Body of pancreas (tissue), 4 donors: ENCODE data around the gene HELT. TPM values are rescaled to one million over a fixed set of nuclear protein-coding genes. Genes with fewer than 3 reads are reported as not detected.
"Not testable (repeated sequence)": the region's sequence is repeated elsewhere in the genome, so short reads cannot be mapped to it uniquely, and the experiment has no call there.

Source experiments
- ATAC-seq: fragments of 150-250 bp; one replicate; pipeline ENCODE4 v1.9.1; 2016
- DNase-seq, 4 donors: peaks; one replicate each; pipeline ENCODE4 v3.0.0-alpha.2; 2019
- H3K27ac ChIP-seq, 4 donors: fragments of 200-600 bp; sonication (generic); 1 replicate in 3 of 4; 2 replicates in 1 of 4; pipeline versions ENCODE4 v1.5.1 to v1.6.1; 2016 to 2019; ENCODE audit warnings: mild to moderate bottlenecking in 1 of 4, mixed read lengths in 1 of 4, moderate library complexity in 1 of 4
- H3K27me3 ChIP-seq, 2 donors: fragments of 200-600 bp; sonication (generic); one replicate each; pipeline ENCODE4 v1.6.0; 2016; ENCODE audit warnings: mild to moderate bottlenecking in 1 of 2
- H3K36me3 ChIP-seq, 2 donors: fragments of 200-600 bp; sonication (generic); replicated peaks in 1 of 2; 2 replicates each; pipeline ENCODE4 v1.5.1; 2016; ENCODE audit warnings: low read depth in 2 of 2; ENCODE audit not compliant: insufficient read depth in 1 of 2
- H3K4me1 ChIP-seq: fragments of 200-600 bp; sonication (generic); one replicate; pipeline ENCODE4 v1.6.0; 2016
- H3K4me3 ChIP-seq, 2 donors: fragments of 200-600 bp; sonication (generic); 1 replicate in 1 of 2; 2 replicates in 1 of 2; pipeline ENCODE4 v1.5.1; 2016 to 2019
- H3K9me3 ChIP-seq, 3 donors: fragments of 200-600 bp; sonication (generic); 1 replicate in 2 of 3; 2 replicates in 1 of 3; pipeline ENCODE4 v1.5.1; 2016
- POLR2A ChIP-seq, 3 donors: fragments of 450-650 bp; IDR thresholded peaks; one replicate each; pipeline ENCODE4 v1.6.1; 2016; ENCODE audit warnings: antibody characterized with exemption in 3 of 3, mild to moderate bottlenecking in 2 of 3
- WGBS, 2 donors: methylation state at CpG; one replicate each; pipeline ENCODE4 v1.1.5; 2017; 5-methylcytosine and 5-hydroxymethylcytosine counted together
- intact Hi-C: fragments of 100-400 bp; cut with DNase I; formaldehyde crosslinking; loops from one replicate; pipeline ENCODE4 v1.15.1; 2023
- total RNA-seq, 2 donors: library from RNA; depleted of rRNA; stranded (reverse); fragments of >200 nt; gene quantifications; one replicate each; pipeline ENCODE4 v1.1.0, GENCODE V29; 2016
- TF ChIP-seq, protein P1 (sequence below), 7 experiments: fragments of 450-650 bp in 4 of 7; fragments of 200-600 bp in 3 of 7; sonication (generic) in 3 of 7; IDR thresholded peaks; one replicate each; pipeline ENCODE4 v1.5.1; 2016 to 2019; ENCODE audit warnings: antibody characterized with exemption in 7 of 7

Gene HELT
- total RNA-seq, 2 donors from 2014 or later: not detected

DNA sequence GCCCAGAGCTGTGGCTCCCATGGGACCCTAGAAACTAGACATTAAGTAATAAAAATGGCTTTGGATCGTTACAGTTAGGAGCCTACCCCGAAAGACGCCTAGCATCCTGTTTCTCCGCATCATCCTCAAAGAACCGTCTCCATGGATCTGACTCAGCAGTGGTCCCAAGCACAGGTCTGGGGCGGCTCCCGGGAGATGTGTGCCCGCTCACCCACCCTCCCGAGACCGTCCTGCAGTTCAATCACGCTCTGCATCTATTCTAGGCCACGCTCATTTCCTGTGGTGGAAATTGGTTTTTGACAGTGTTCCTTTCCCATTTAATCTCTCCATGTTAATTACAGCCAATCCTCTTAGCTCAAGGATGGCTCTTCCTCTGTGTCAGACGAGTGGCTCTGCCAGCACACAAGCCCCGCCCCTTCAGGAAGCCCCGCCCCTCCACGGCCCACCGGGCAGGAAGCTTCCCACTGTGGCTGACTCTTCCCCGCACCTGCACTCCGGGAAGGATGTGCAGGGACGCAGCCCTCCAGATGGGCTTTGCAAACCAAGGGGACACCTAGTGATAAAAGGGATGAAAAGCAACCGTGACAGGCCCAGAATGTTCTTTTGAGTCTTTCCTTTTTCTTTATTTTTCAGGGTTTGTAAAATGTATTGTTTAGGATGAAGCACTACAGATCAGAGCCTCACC is 34.5 kb upstream of the HELT start:
- intact Hi-C loops: loop anchor here (5.0 kb wide), 1 partner anchor 237 kb away; no protein-coding TSS in a partner anchor
- Histone ChIP-seq H3K4me1 (peaks cover 4% of the 10 kb centered on the region), H3K27ac (no peak overlapping the region), H3K4me3 (no peak overlapping the region), H3K9me3 (no peaks in the 10 kb centered on the region), H3K36me3 (no peaks in the 10 kb centered on the region), H3K27me3 (no peaks in the 10 kb centered on the region)
- DNase-seq: peak; percentile 42 to 62 (median 52)
- 33 to 39% methylated on average over 18 to 21 of the region's 21 CpGs for WGBS, 2 donors
- peak; percentile 63 for ATAC-seq
- TF ChIP-seq, protein P1, sequence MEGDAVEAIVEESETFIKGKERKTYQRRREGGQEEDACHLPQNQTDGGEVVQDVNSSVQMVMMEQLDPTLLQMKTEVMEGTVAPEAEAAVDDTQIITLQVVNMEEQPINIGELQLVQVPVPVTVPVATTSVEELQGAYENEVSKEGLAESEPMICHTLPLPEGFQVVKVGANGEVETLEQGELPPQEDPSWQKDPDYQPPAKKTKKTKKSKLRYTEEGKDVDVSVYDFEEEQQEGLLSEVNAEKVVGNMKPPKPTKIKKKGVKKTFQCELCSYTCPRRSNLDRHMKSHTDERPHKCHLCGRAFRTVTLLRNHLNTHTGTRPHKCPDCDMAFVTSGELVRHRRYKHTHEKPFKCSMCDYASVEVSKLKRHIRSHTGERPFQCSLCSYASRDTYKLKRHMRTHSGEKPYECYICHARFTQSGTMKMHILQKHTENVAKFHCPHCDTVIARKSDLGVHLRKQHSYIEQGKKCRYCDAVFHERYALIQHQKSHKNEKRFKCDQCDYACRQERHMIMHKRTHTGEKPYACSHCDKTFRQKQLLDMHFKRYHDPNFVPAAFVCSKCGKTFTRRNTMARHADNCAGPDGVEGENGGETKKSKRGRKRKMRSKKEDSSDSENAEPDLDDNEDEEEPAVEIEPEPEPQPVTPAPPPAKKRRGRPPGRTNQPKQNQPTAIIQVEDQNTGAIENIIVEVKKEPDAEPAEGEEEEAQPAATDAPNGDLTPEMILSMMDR (IDR thresholded peaks at IDR 0.05): peak in 5 of 7 experiments; percentile 7 to 42 (median 37)
- no peak for TF ChIP-seq POLR2A (IDR thresholded peaks at IDR 0.05)

DNA sequence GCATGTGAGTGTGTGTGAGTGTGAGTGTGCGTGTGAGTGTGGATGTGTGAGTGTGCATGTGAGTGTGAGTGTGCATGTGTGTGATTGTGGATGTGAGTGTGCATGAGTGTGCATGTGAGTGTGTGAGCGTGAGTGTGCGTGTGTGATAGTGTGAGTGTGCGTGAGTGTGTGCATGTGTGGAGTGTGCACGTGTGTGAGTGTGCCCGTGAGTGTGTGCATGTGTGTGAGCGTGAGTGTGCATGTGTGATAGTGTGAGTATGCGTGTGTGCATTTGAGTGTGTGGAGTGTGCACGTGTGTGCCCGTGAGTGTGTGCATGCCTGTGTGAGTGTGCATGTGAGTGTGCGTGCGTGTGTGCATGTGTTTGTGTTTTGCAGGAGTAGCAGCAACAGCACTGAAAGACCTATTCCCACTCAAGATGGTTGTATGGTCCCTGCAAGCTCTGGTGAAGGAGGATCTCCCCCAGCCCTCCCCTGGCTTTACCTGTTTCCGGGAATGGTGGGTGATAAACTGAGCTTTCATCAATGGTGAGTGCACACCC is 30.7 kb upstream of the HELT start:
- intact Hi-C loops: no loop called here
- Histone ChIP-seq H3K4me1 (peaks cover 4% of the 10 kb centered on the region), H3K27ac (no peak overlapping the region), H3K4me3 (no peak overlapping the region), H3K27me3 (no peaks in the 10 kb centered on the region), H3K36me3 (no peaks in the 10 kb centered on the region), H3K9me3 (no peaks in the 10 kb centered on the region)
- 73 to 86% methylated on average over 13 of the region's 13 CpGs for WGBS, 2 donors
- DNase-seq (no peak), ATAC-seq (no peak)
- TF ChIP-seq, protein P1 (IDR thresholded peaks at IDR 0.05): no peak
- no peak for TF ChIP-seq POLR2A (IDR thresholded peaks at IDR 0.05)

- no peak for DNase-seq
- intact Hi-C loops: no loop called here
- no peaks in the 10 kb centered on the region for H3K36me3 ChIP-seq
Measured at GRCh38 chr4:184988611-184989010, 29.7 kb upstream of the HELT start.

DNA sequence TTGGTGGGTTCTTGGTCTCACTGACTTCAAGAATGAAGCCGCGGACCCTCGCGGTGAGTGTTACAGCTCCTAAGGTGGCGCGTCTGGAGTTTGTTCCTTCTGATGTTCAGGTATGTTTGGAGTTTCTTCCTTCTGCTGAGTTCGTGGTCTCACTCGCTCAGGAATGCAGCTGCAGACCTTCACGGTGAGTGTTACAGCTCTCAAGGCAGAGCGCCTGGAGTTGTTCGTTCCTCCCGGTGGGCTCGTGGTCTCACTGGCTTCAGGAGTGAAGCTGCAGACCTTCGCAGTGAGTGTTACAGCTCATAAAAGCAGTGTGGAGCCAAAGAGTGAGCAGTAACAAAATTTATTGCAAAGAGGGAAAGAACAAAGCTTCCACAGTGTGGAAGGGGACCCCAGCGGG is 29.0 kb upstream of the HELT start:
- intact Hi-C loops, H3K27me3 ChIP-seq, DNase-seq, H3K36me3 ChIP-seq, H3K4me1 ChIP-seq, H3K9me3 ChIP-seq, H3K27ac ChIP-seq, ATAC-seq, H3K4me3 ChIP-seq: not testable (repeated sequence)
- WGBS, 2 donors: 79 to 81% methylated on average over 15 of the region's 15 CpGs

More at GRCh38 chr4:184988611-184989010, 29.7 kb upstream of the HELT start:
- ATAC-seq: no peak
- Histone ChIP-seq H3K4me1 (peaks cover 3% of the 10 kb centered on the region), H3K9me3 (no peaks in the 10 kb centered on the region), H3K27ac (no peak overlapping the region), H3K4me3 (no peak overlapping the region), H3K27me3 (no peaks in the 10 kb centered on the region)
- TF ChIP-seq POLR2A (IDR thresholded peaks at IDR 0.05): no peak
- TF ChIP-seq, protein P1 (IDR thresholded peaks at IDR 0.05): no peak
- 48 to 69% methylated on average over 7 to 8 of the region's 8 CpGs for WGBS, 2 donors

GRCh38 chr4:184990131-184990530 is 28.2 kb upstream of the HELT start:
- not testable (repeated sequence) for ATAC-seq

More at GRCh38 chr4:184990131-184990530, 28.2 kb upstream of the HELT start:
- H3K36me3 ChIP-seq, H3K4me1 ChIP-seq, H3K27me3 ChIP-seq, H3K9me3 ChIP-seq, H3K4me3 ChIP-seq, intact Hi-C loops, DNase-seq, H3K27ac ChIP-seq: not testable (repeated sequence)
- 84 to 90% methylated on average over 9 to 13 of the region's 34 CpGs for WGBS, 2 donors
